Gastroesophageal sphincter (tissue), 3 donors: ENCODE data around the gene MTCL1.

Experiments used
- CTCF ChIP-seq, 4 experiments: fragments of 200-600 bp in 2 of 4; fragments of 450-650 bp in 2 of 4; sonication (generic) in 1 of 4; IDR thresholded peaks; one replicate each; pipeline ENCODE4 v1.5.1; 2017 to 2019; ENCODE audit warnings: antibody characterized with exemption in 4 of 4, mild to moderate bottlenecking in 2 of 4, moderate library complexity in 2 of 4
- EP300 ChIP-seq: sonication (generic); formaldehyde crosslinking; IDR thresholded peaks from one replicate; pipeline ENCODE4 v1.6.1; 2017; ENCODE audit warnings: antibody characterized with exemption, mild to moderate bottlenecking
- POLR2A ChIP-seq, 2 donors: fragments of 450-650 bp; IDR thresholded peaks; one replicate each; pipeline ENCODE4 v1.6.1; 2017; ENCODE audit warnings: antibody characterized with exemption in 2 of 2, mild to moderate bottlenecking in 2 of 2, moderate library complexity in 1 of 2
- POLR2AphosphoS5 ChIP-seq: sonication (generic); formaldehyde crosslinking; IDR thresholded peaks from one replicate; pipeline ENCODE4 v1.6.1; 2017; ENCODE audit warnings: antibody characterized with exemption

- TF ChIP-seq CTCF (IDR thresholded peaks at IDR 0.05) (no peak), POLR2AphosphoS5 (no peak), EP300 (no peak), POLR2A (IDR thresholded peaks at IDR 0.05) (no peak)
Observed at GRCh38 chr18:8783335-8783993, 78.1 kb downstream of the MTCL1 start.
